Stomach (tissue), 4 donors: ENCODE results near the gene AKR1B15.

Experiments
- CTCF ChIP-seq, 7 experiments: fragments of 450-650 bp in 4 of 7; fragments of 200-600 bp in 3 of 7; sonication (generic) in 3 of 7; IDR thresholded peaks; one replicate each; pipeline ENCODE4 v1.5.1; 2016 to 2019; ENCODE audit warnings: antibody characterized with exemption in 7 of 7, control low read depth in 2 of 7, mild to moderate bottlenecking in 1 of 7
- POLR2A ChIP-seq, 4 donors: fragments of 450-650 bp; IDR thresholded peaks; one replicate each; pipeline ENCODE4 v1.6.1; 2016; ENCODE audit warnings: antibody characterized with exemption in 4 of 4, control low read depth in 2 of 4, mild to moderate bottlenecking in 1 of 4, moderate library complexity in 1 of 4

DNA sequence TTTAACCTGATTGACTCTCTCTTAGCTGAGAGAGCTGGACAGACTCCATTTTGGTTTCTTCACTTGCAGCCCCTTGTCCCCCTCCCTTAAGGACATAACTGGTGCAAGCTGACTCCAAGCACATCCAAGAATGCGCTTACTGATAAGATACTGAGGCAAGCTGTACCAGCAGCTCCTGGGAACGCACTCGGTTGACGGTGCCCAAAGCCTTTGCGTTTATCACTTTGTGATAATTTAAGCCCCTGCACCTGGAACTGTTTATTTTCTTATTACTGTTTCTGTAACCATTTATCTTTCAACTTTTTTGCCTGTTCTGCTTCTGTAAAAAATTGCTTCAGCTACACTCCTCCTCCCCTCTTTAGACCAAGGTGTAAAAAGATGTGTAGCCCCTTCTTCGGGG is 8.5 kb downstream of the AKR1B15 start:
- TF ChIP-seq CTCF (IDR thresholded peaks at IDR 0.05) (no peak), POLR2A (IDR thresholded peaks at IDR 0.05) (no peak)
